NB4 (cell line): ENCODE results near the gene JAG2.

ENCODE experiments used
- MYC ChIP-seq: IDR thresholded peaks from 2 replicates; pipeline ENCODE4 v1.6.1; 2011; ENCODE audit warnings: low read depth, low read length
- POLR2A ChIP-seq: IDR thresholded peaks from 2 replicates; pipeline ENCODE4 v1.6.1; 2011; ENCODE audit warnings: mild to moderate bottlenecking; ENCODE audit not compliant: insufficient read length; ENCODE audit errors: extremely low read depth
- TF ChIP-seq, protein P1 (sequence below): IDR thresholded peaks from one replicate; pipeline ENCODE4 v1.5.1; 2012; ENCODE audit warnings: low read depth, low read length

DNA sequence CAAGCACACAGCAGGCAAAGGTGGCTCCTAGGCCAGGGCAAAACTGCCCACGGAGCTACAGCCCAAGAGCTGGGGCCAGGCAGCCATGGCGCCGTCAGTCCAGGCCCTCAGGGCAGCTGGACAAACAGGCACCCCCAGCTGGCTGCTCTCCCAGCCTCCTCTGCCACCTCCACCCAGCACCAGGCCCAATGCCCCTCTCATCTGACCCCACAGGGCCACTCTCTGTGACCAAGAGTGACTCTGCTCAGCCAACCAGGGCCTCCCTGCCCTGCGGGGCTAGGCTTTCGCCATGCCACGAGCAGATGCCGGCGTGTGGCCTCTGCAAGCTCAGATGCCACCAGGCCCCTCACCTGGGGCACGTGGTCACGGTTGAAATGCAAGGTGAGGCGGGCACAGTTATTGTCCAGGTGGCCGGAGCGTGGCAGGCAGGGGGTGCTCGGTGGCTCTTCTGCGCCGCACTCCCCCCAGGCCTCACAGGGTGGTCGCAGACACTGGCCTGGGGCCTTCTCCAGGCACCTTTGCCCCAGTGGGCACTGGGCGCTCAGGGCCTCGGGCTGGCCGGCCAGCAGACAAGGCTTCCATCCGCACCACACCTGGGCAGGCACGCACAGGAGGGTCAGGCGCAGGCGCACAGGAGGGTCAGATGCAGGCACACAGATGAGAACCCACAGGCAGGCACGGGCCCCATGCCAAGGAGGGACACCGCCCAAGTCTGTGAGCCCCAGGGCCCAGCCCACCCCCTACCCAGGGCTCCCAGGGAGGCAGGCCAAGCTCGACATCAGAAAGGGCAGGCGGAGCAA lies 23.0 kb downstream of the JAG2 start:
- TF ChIP-seq, protein P1, sequence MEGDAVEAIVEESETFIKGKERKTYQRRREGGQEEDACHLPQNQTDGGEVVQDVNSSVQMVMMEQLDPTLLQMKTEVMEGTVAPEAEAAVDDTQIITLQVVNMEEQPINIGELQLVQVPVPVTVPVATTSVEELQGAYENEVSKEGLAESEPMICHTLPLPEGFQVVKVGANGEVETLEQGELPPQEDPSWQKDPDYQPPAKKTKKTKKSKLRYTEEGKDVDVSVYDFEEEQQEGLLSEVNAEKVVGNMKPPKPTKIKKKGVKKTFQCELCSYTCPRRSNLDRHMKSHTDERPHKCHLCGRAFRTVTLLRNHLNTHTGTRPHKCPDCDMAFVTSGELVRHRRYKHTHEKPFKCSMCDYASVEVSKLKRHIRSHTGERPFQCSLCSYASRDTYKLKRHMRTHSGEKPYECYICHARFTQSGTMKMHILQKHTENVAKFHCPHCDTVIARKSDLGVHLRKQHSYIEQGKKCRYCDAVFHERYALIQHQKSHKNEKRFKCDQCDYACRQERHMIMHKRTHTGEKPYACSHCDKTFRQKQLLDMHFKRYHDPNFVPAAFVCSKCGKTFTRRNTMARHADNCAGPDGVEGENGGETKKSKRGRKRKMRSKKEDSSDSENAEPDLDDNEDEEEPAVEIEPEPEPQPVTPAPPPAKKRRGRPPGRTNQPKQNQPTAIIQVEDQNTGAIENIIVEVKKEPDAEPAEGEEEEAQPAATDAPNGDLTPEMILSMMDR: no peak
- TF ChIP-seq POLR2A (no peak), MYC (no peak)
